Stimulated activated naive CD8-positive, alpha-beta T cell treated with anti-CD3 and anti-CD28 coated beads, Interleukin-15, Interleukin-2, amounts not matched to agents 100 U/mL and 50 U/mL, for 24 hours (primary cell): ENCODE data around the gene MRPS18B.
A peak's percentile ranks its signal among the peaks of the same experiment; 100 is the strongest.
"Not testable (repeated sequence)": the region's sequence is repeated elsewhere in the genome, so short reads cannot be mapped to it uniquely, and the experiment has no call there.

Experiments used
- ATAC-seq: fragments of 150-1000 bp; cut with Tn5 transposase; one replicate; pipeline ENCODE4 v1.10.0; 2021
- DNase-seq: peaks from one replicate; pipeline ENCODE4 v3.0.0; 2021

Gene MRPS18B

GRCh38 chr6:30643656-30644055 lies 26.0 kb downstream of the MRPS18B start:
- DNase-seq (no peak), ATAC-seq (no peak)

GRCh38 chr6:30644769-30645168 lies 27.1 kb downstream of the MRPS18B start:
- DNase-seq (no peak), ATAC-seq (no peak)

- ATAC-seq (no peak), DNase-seq (no peak)
Observed at GRCh38 chr6:30645989-30646388, 28.3 kb downstream of the MRPS18B start.

GRCh38 chr6:30646450-30647241 lies 29.0 kb downstream of the MRPS18B start, which contains the start of gene C6orf136:
C6orf136 (plus strand) TSS chr6:30647133; CDS start chr6:30647232, 99 bp downstream.
- ATAC-seq (peak; percentile 79), DNase-seq (peak; percentile 94)

- ATAC-seq = peak; percentile 81
- peak; percentile 84 for DNase-seq
Observed at GRCh38 chr6:30647242-30648116, 29.8 kb downstream of the MRPS18B start.

GRCh38 chr6:30651143-30651542 lies 33.5 kb downstream of the MRPS18B start:
- ATAC-seq (no peak), DNase-seq (no peak)

GRCh38 chr6:30654798-30655742 lies 37.4 kb downstream of the MRPS18B start:
- DNase-seq (no peak), ATAC-seq (no peak)

GRCh38 chr6:30655743-30656094 lies 38.1 kb downstream of the MRPS18B start:
- no peak for DNase-seq
- no peak for ATAC-seq

GRCh38 chr6:30656513-30656912 lies 38.9 kb downstream of the MRPS18B start:
- no peak for DNase-seq
- no peak for ATAC-seq

GRCh38 chr6:30657454-30657853 lies 39.8 kb downstream of the MRPS18B start:
- DNase-seq (no peak), ATAC-seq (no peak)

- not testable (repeated sequence) for ATAC-seq, DNase-seq
Observed at GRCh38 chr6:30657922-30658321, 40.3 kb downstream of the MRPS18B start.

GRCh38 chr6:30664994-30665767 lies 47.5 kb downstream of the MRPS18B start:
- ATAC-seq = no peak
- DNase-seq = no peak

GRCh38 chr6:30666300-30666699 lies 48.7 kb downstream of the MRPS18B start:
- DNase-seq (peak; percentile 77), ATAC-seq (peak; percentile 90)

- DNase-seq (no peak), ATAC-seq (no peak)
Observed at GRCh38 chr6:30670760-30671527, 53.3 kb downstream of the MRPS18B start.

- peak; percentile 95 for DNase-seq
Observed at GRCh38 chr6:30672445-30673253, 55.0 kb downstream of the MRPS18B start, which contains the start of gene DHX16. DHX16 (minus strand) TSS chr6:30673006; CDS start chr6:30672841, 165 bp downstream.

More at GRCh38 chr6:30672445-30673253, 55.0 kb downstream of the MRPS18B start, which contains the start of gene DHX16:
- ATAC-seq = peak; percentile 81
